Liver (tissue), 9 donors: ENCODE results near the gene HID1. TPM values are rescaled to one million over a fixed set of nuclear protein-coding genes. Genes with fewer than 3 reads are reported as not detected.

Source experiments
- DNase-seq: peaks from one replicate; pipeline ENCODE4 v3.0.0-alpha.2; 2017; ENCODE audit warnings: low spot score
- H3K27ac ChIP-seq, 2 donors: one replicate each; pipeline ENCODE4 v1.7.0; 2013; ENCODE audit warnings: inconsistent platforms in 2 of 2, low read length in 2 of 2, control low read depth in 1 of 2, low read depth in 1 of 2, mild to moderate bottlenecking in 1 of 2
- H3K27me3 ChIP-seq, 4 donors: one replicate each; pipeline versions ENCODE4 v1.6.1 to v1.7.0; 2013; ENCODE audit warnings: low read length in 3 of 4, inconsistent platforms in 1 of 4, mild to moderate bottlenecking in 1 of 4, moderate library complexity in 1 of 4; ENCODE audit not compliant: control insufficient read depth in 4 of 4, insufficient read depth in 4 of 4
- H3K36me3 ChIP-seq, 4 donors: one replicate each; pipeline versions ENCODE4 v1.6.1 to v1.7.0; 2013; ENCODE audit warnings: low read length in 3 of 4, mild to moderate bottlenecking in 3 of 4, low read depth in 1 of 4, moderate library complexity in 1 of 4; ENCODE audit not compliant: control insufficient read depth in 4 of 4, insufficient read depth in 3 of 4
- H3K4me1 ChIP-seq, 4 donors: one replicate each; pipeline versions ENCODE4 v1.6.1 to v1.7.0; 2013; ENCODE audit warnings: low read length in 3 of 4, mild to moderate bottlenecking in 3 of 4, moderate library complexity in 1 of 4; ENCODE audit not compliant: control insufficient read depth in 4 of 4, insufficient read depth in 4 of 4
- H3K4me3 ChIP-seq, 3 donors: one replicate each; pipeline versions ENCODE4 v1.6.1 to v1.7.0; 2013; ENCODE audit warnings: low read length in 3 of 3, control low read depth in 1 of 3, low read depth in 1 of 3, mild to moderate bottlenecking in 1 of 3
- H3K9ac ChIP-seq, 2 donors: one replicate each; pipeline ENCODE4 v1.7.0; 2013; ENCODE audit warnings: low read length in 2 of 2, mild to moderate bottlenecking in 2 of 2, moderate library complexity in 2 of 2, control low read depth in 1 of 2, low read depth in 1 of 2
- H3K9me3 ChIP-seq, 4 donors: one replicate each; pipeline versions ENCODE4 v1.6.1 to v1.7.0; 2013; ENCODE audit warnings: low read length in 3 of 4; ENCODE audit not compliant: control insufficient read depth in 4 of 4
- HNF4A ChIP-seq, 2 donors: conservative IDR thresholded peaks; 2 replicates each; pipeline ENCODE4 v1.6.1; 2016; ENCODE audit warnings: antibody characterized with exemption in 2 of 2, mild to moderate bottlenecking in 2 of 2
- RAD21 ChIP-seq, 2 donors: IDR thresholded peaks; 2 replicates each; pipeline ENCODE4 v1.6.1; 2016; ENCODE audit warnings: antibody characterized with exemption in 2 of 2, mild to moderate bottlenecking in 2 of 2
- WGBS: extraction: QIAGEN DNeasy Blood & Tissue Kit; methylation state at CpG from one replicate; pipeline ENCODE4 v1.1.7; 2013; 5-methylcytosine and 5-hydroxymethylcytosine counted together
- polyA plus RNA-seq, 2 donors: library from polyadenylated mRNA; stranded (reverse) in 1 of 2; unstranded in 1 of 2; fragments of 200-250 nt in 1 of 2; fragments of >200 nt in 1 of 2; fragmentation: Nextera tagmentation in 1 of 2; extraction: Ambion mirVana in 1 of 2; gene quantifications; one replicate each; pipeline versions ENCODE4 v1.2.1 to v1.2.3, GENCODE V29; 2013 to 2015
- total RNA-seq, 2 donors: library from RNA; depleted of rRNA; stranded (reverse); fragments of >200 nt; gene quantifications; one replicate each; pipeline ENCODE4 v1.2.3, GENCODE V29; 2014
- TF ChIP-seq, protein P1 (sequence below): IDR thresholded peaks from 2 replicates; pipeline ENCODE4 v1.6.1; 2016; ENCODE audit warnings: antibody characterized with exemption
- TF ChIP-seq, protein P2 (sequence below): IDR thresholded peaks from 2 replicates; pipeline ENCODE4 v1.6.1; 2016; ENCODE audit warnings: antibody characterized with exemption
- TF ChIP-seq, protein P3 (sequence below): IDR thresholded peaks from 2 replicates; pipeline ENCODE4 v1.6.1; 2016; ENCODE audit warnings: antibody characterized with exemption, mild to moderate bottlenecking
- TF ChIP-seq, protein P4 (sequence below): IDR thresholded peaks from 2 replicates; pipeline ENCODE4 v1.6.1; 2016; ENCODE audit warnings: antibody characterized with exemption
- donor health status: healthy.
- donor health status: healthy.
- donor health status: healthy.
- donor health status: healthy.
- donor health status: healthy.

The HID1 gene
- total and polyA plus RNA-seq, 4 donors, result 2.7 to 6.2 (median 3.7) TPM

DNA sequence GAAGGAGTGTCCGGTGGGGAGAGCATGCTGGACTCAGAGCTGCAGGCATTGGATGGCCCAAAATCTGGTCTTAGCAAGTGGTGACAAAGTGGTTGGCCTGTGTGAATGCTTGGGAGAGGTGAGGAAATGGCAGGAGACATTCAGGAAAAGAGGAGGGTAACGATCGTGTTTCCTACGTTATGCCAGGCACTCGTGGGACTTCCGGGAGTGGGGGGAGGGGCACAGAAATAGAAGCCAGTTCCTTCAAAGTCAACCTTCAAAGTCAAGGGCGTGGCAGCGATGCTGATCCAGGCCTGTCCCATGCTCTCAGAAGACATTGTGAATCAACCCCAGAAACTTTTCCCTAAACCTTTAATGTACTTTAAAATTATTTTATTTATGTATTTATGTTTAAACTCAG is 33.0 kb downstream of the HID1 start:
- Histone ChIP-seq H3K4me3 (no peak overlapping the region), H3K9ac (no peak overlapping the region), H3K4me1 (peaks cover 0 to 7% (median 2%) of the 10 kb centered on the region in 4 donors), H3K27ac (no peak overlapping the region), H3K36me3 (no peaks in the 10 kb centered on the region), H3K9me3 (no peaks in the 10 kb centered on the region), H3K27me3 (peaks cover 2 to 8% (median 5%) of the 10 kb centered on the region in 4 donors)
- DNase-seq, result no peak
- no peak for TF ChIP-seq RAD21 (IDR thresholded peaks at IDR 0.05)
- TF ChIP-seq, protein P1, sequence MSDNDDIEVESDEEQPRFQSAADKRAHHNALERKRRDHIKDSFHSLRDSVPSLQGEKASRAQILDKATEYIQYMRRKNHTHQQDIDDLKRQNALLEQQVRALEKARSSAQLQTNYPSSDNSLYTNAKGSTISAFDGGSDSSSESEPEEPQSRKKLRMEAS, result no peak
- 49% methylated on average over 8 of the region's 8 CpGs for WGBS

DNA sequence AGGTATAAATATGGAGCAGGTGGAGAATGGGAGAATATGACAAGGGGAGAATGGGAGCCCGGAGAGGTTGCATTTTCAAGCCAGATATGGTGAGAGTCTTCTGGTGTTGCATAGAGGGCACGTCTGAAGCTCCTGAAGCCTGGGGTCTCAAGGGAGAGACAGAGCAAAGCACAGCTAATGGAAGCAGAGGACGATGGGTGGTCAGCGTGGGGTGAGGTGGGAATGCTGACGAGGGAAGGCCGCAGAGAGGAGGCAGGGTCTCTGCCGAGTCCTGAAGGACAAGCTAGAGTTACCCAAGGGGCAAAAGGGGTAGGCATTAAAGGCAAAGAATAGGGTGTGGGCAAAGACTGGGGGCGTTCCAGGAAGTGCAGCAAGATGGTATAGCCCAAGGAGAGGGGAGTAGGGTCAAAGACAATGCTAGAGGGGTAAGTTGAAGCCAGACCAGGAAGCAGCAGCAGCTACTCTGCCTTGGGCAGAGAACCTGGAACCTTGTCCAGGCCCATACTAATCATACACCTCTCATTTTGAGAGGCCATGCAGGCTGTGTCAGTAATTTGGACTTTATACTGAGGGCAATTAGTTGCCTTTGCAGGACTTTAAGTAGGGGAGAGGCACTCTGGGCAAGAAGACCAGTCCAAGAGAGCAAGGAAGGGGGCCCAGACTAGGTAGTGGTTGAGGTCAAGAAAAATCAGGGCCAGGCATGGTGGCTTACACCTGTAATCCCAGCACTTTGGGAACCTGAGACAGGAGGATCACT is 34.2 kb downstream of the HID1 start:
- peak; percentile 6 to 10 for TF ChIP-seq HNF4A (conservative IDR thresholded peaks at IDR 0.05)
- TF ChIP-seq, protein P2, sequence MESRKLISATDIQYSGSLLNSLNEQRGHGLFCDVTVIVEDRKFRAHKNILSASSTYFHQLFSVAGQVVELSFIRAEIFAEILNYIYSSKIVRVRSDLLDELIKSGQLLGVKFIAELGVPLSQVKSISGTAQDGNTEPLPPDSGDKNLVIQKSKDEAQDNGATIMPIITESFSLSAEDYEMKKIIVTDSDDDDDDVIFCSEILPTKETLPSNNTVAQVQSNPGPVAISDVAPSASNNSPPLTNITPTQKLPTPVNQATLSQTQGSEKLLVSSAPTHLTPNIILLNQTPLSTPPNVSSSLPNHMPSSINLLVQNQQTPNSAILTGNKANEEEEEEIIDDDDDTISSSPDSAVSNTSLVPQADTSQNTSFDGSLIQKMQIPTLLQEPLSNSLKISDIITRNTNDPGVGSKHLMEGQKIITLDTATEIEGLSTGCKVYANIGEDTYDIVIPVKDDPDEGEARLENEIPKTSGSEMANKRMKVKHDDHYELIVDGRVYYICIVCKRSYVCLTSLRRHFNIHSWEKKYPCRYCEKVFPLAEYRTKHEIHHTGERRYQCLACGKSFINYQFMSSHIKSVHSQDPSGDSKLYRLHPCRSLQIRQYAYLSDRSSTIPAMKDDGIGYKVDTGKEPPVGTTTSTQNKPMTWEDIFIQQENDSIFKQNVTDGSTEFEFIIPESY, result no peak
- peaks cover 2 to 8% (median 5%) of the 10 kb centered on the region in 4 donors for H3K27me3 ChIP-seq

DNA sequence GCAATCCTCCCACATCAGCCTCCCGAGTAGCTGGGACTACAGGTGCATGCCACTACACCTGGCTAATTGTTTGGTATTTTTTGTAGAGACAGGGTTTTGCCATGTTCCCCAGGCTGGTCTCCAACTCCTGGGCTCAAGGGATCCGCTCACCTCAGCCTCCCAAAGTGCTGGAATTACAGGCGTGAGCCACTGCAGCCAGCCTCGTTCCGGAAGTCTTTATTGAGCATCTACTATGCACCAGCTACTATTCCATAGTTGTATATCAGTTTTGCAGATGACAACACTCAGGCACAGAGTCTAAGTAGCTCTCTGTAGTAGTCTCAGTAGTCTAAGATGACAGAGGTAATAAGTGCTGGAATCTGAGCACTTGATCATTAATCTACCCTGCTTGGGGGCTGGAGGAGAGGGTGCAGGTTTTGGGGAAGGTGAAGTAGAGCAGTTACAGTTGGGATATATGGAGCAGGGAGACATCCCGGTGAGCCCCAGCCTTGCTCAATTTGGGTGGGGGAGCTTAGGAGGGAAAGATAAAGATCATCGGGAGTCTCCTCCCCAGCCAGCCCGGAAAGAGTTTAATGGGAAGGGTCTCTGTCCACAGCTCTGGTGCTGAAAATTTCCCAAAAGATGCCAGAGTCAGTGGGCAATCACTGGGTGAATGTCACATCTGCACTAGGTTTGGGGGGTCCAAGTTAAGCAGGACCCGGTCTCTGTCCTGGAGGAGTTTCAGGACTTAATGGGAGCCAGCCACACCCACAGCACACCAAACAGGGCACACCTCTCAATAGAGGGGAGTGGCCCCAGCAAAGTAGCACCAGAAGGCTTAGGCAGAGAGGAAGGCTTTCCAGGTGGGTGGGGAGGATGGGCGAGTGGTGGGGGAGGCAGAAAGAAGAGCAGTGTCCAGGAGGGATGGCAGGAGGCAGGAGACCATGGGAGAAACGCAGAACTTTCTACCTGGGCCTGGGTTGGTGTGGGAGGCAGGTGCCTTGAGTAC is 35.2 kb downstream of the HID1 start:
- peaks cover 0 to 7% (median 2%) of the 10 kb centered on the region in 4 donors for H3K4me1 ChIP-seq
- 60% methylated on average over 11 of the region's 11 CpGs for WGBS
- no peak for DNase-seq
- H3K36me3 ChIP-seq, result no peaks in the 10 kb centered on the region
- TF ChIP-seq, protein P3, sequence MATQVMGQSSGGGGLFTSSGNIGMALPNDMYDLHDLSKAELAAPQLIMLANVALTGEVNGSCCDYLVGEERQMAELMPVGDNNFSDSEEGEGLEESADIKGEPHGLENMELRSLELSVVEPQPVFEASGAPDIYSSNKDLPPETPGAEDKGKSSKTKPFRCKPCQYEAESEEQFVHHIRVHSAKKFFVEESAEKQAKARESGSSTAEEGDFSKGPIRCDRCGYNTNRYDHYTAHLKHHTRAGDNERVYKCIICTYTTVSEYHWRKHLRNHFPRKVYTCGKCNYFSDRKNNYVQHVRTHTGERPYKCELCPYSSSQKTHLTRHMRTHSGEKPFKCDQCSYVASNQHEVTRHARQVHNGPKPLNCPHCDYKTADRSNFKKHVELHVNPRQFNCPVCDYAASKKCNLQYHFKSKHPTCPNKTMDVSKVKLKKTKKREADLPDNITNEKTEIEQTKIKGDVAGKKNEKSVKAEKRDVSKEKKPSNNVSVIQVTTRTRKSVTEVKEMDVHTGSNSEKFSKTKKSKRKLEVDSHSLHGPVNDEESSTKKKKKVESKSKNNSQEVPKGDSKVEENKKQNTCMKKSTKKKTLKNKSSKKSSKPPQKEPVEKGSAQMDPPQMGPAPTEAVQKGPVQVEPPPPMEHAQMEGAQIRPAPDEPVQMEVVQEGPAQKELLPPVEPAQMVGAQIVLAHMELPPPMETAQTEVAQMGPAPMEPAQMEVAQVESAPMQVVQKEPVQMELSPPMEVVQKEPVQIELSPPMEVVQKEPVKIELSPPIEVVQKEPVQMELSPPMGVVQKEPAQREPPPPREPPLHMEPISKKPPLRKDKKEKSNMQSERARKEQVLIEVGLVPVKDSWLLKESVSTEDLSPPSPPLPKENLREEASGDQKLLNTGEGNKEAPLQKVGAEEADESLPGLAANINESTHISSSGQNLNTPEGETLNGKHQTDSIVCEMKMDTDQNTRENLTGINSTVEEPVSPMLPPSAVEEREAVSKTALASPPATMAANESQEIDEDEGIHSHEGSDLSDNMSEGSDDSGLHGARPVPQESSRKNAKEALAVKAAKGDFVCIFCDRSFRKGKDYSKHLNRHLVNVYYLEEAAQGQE, result peak; percentile 94
- TF ChIP-seq, protein P4, sequence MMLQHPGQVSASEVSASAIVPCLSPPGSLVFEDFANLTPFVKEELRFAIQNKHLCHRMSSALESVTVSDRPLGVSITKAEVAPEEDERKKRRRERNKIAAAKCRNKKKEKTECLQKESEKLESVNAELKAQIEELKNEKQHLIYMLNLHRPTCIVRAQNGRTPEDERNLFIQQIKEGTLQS, result no peak
- H3K9me3 ChIP-seq, result no peaks in the 10 kb centered on the region
- H3K27me3 ChIP-seq, result peaks cover 2 to 12% (median 4%) of the 10 kb centered on the region in 4 donors
- H3K9ac ChIP-seq, result no peak overlapping the region
- H3K4me3 ChIP-seq, result no peak overlapping the region
- H3K27ac ChIP-seq, result no peak overlapping the region

More for the DNA sequence above, 34.2 kb downstream of the HID1 start:
- WGBS, result 81% methylated on average over 8 of the region's 8 CpGs
- Histone ChIP-seq H3K9ac (no peak overlapping the region), H3K4me3 (no peak overlapping the region), H3K4me1 (peaks cover 0 to 7% (median 2%) of the 10 kb centered on the region in 4 donors), H3K36me3 (no peaks in the 10 kb centered on the region), H3K9me3 (no peaks in the 10 kb centered on the region), H3K27ac (no peak overlapping the region)
- no peak for DNase-seq
